ENCODE data around the gene DGKH.

- TF ChIP-seq TAF1 (IDR thresholded peaks at IDR 0.05; ENCODE audit: low read depth, low read length): no peak
- no peak for TF ChIP-seq POLR2A (IDR thresholded peaks at IDR 0.05; ENCODE audit: low read depth, low read length)
- TF ChIP-seq POLR2AphosphoS5 (IDR thresholded peaks at IDR 0.05; ENCODE audit: low read depth, low read length): no peak
- no peak for TF ChIP-seq POU2F2 (IDR thresholded peaks at IDR 0.05; ENCODE audit: low read depth, low read length)
- no peak for TF ChIP-seq SPI1 (IDR thresholded peaks at IDR 0.05; ENCODE audit: low read depth, low read length)
- TF ChIP-seq PAX5 (IDR thresholded peaks at IDR 0.05; ENCODE audit: insufficient read depth, low read length, severe bottlenecking): no peak
These were observed 235.1 kb downstream of the DGKH start for GRCh38 chr13:42283574-42283973.
